ENCODE results near the gene YWHAE. TPM values are rescaled to one million over a fixed set of nuclear protein-coding genes. Genes with fewer than 3 reads are reported as not detected.

YWHAE gene
- total RNA-seq, 1 experiment from 2014 or later: 537 TPM

- Histone ChIP-seq H3K4me1 (ENCODE audit: control insufficient read depth, insufficient read depth, low read length) (no peaks in the 10 kb centered on the region), H3K36me3 (ENCODE audit: control insufficient read depth, insufficient read depth, low read length) (no peaks in the 10 kb centered on the region), H3K4me3 (ENCODE audit: low read depth in 2 of 2, low read length in 2 of 2) (no peak overlapping the region), H3K9me3 (ENCODE audit: control insufficient read depth, insufficient read depth, low read depth, low read length) (no peaks in the 10 kb centered on the region), H3K27ac (ENCODE audit: low read length) (no peak overlapping the region), H3K27me3 (ENCODE audit: control insufficient read depth, insufficient read depth, low read length) (no peaks in the 10 kb centered on the region)
- BruUV-seq (replicated peaks): no TSS peak
- CTCF ChIA-PET: no interaction called here
- TF ChIP-seq SIN3A (IDR thresholded peaks at IDR 0.05; ENCODE audit: borderline replicate concordance, insufficient read depth, low read depth, low read length) (no peak), POLR2AphosphoS5 (IDR thresholded peaks at IDR 0.05; ENCODE audit: low read depth, low read length) (no peak), CTCF (IDR thresholded peaks at IDR 0.05) (no peak), REST (IDR thresholded peaks at IDR 0.05; ENCODE audit: insufficient read depth in 1 of 2, low read depth in 2 of 2, low read length in 1 of 2) (no peak), TCF7L2 (IDR thresholded peaks at IDR 0.05; ENCODE audit: low read depth, low read length) (no peak)
- intact Hi-C loops (cut with micrococcal nuclease; ENCODE audit: unreplicated experiment) (no loop called here), in situ Hi-C loops (cut with HindIII; ENCODE audit: low pct_unique_long_range_greater_than_20kb, low sequenced_read_pairs) (no loop called here)
- ATAC-seq (no peak), DNase-seq (ENCODE audit: low read depth, low spot score) (no peak)
- POLR2A ChIA-PET: no interaction called here
Observed at GRCh38 chr17:1325766-1326165, 74.3 kb downstream of the YWHAE start.

- no peak for TF ChIP-seq SIN3A (IDR thresholded peaks at IDR 0.05; ENCODE audit: borderline replicate concordance, insufficient read depth, low read depth, low read length)
- peak; percentile 44; the same call in 1 of the 2 replicates for TF ChIP-seq POLR2AphosphoS5 (IDR thresholded peaks at IDR 0.05; ENCODE audit: low read depth, low read length)
- ChIA-PET POLR2A (no interaction called here), CTCF (no interaction called here)
- in situ Hi-C loops (cut with HindIII; ENCODE audit: low pct_unique_long_range_greater_than_20kb, low sequenced_read_pairs): no loop called here
- Histone ChIP-seq H3K27me3 (ENCODE audit: control insufficient read depth, insufficient read depth, low read length) (no peaks in the 10 kb centered on the region), H3K27ac (ENCODE audit: low read length) (peak overlapping the region; percentile 76), H3K36me3 (ENCODE audit: control insufficient read depth, insufficient read depth, low read length) (no peaks in the 10 kb centered on the region), H3K4me1 (ENCODE audit: control insufficient read depth, insufficient read depth, low read length) (no peaks in the 10 kb centered on the region), H3K9me3 (ENCODE audit: control insufficient read depth, insufficient read depth, low read depth, low read length) (no peaks in the 10 kb centered on the region), H3K4me3 (ENCODE audit: low read depth in 2 of 2, low read length in 2 of 2) (peak overlapping the region; percentile 36 to 55)
- no TSS peak for BruUV-seq (replicated peaks)
- ATAC-seq (peak; percentile 90), DNase-seq (ENCODE audit: low read depth, low spot score) (peak; percentile 60)
- intact Hi-C loops (cut with micrococcal nuclease; ENCODE audit: unreplicated experiment): loop anchor here (5.0 kb wide), 1 partner anchor 67 kb away; no protein-coding TSS in a partner anchor
Observed at GRCh38 chr17:1324201-1324771, 75.7 kb downstream of the YWHAE start.

- TF ChIP-seq REST (IDR thresholded peaks at IDR 0.05; ENCODE audit: insufficient read depth in 1 of 2, low read depth in 2 of 2, low read length in 1 of 2) (peak; percentile 78 to 81), SIN3A (IDR thresholded peaks at IDR 0.05; ENCODE audit: borderline replicate concordance, insufficient read depth, low read depth, low read length) (no peak)
- POLR2A ChIA-PET: no interaction called here
- no peaks in the 10 kb centered on the region for H3K9me3 ChIP-seq (ENCODE audit: control insufficient read depth, insufficient read depth, low read depth, low read length)
- in situ Hi-C loops (cut with HindIII; ENCODE audit: low pct_unique_long_range_greater_than_20kb, low sequenced_read_pairs): no loop called here
- intact Hi-C loops (cut with micrococcal nuclease; ENCODE audit: unreplicated experiment): loop anchor here (5.0 kb wide), 1 partner anchor 66 kb away; no protein-coding TSS in a partner anchor
- no peaks in the 10 kb centered on the region for H3K27me3 ChIP-seq (ENCODE audit: control insufficient read depth, insufficient read depth, low read length)
- CTCF ChIA-PET: no interaction called here
- no peak overlapping the region for H3K27ac ChIP-seq (ENCODE audit: low read length)
- H3K4me3 ChIP-seq (ENCODE audit: low read depth in 2 of 2, low read length in 2 of 2): no peak overlapping the region
- no TSS peak for BruUV-seq (replicated peaks)
- H3K4me1 ChIP-seq (ENCODE audit: control insufficient read depth, insufficient read depth, low read length): no peaks in the 10 kb centered on the region
- DNase-seq (ENCODE audit: low read depth, low spot score) (no peak), ATAC-seq (no peak)
- H3K36me3 ChIP-seq (ENCODE audit: control insufficient read depth, insufficient read depth, low read length): no peaks in the 10 kb centered on the region
Observed at GRCh38 chr17:1323336-1323735, 76.7 kb downstream of the YWHAE start.

Data from Panc1 (cell line).